ENCODE results near the gene SAMD11.

DNA sequence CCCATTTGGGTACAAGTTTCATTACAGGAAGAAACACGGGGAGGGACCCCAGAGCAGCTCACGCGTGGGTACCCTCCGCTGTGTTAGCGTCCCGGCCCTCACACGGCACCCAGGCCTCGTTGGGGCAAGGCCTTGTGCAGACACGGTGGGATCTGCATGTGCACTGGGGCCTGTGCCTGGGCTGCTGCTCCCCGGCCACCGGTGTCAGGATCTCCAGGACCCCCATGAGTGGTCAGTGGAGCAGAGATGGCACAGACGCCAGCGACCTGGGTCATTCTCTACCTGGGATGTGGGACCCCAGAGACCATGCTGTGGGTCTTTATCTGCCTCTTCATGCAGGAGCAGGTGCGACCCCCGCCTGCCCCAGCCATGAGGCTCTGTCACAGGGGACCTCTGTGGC is 5.4 kb upstream of the SAMD11 start:
- TF ChIP-seq, protein P1, sequence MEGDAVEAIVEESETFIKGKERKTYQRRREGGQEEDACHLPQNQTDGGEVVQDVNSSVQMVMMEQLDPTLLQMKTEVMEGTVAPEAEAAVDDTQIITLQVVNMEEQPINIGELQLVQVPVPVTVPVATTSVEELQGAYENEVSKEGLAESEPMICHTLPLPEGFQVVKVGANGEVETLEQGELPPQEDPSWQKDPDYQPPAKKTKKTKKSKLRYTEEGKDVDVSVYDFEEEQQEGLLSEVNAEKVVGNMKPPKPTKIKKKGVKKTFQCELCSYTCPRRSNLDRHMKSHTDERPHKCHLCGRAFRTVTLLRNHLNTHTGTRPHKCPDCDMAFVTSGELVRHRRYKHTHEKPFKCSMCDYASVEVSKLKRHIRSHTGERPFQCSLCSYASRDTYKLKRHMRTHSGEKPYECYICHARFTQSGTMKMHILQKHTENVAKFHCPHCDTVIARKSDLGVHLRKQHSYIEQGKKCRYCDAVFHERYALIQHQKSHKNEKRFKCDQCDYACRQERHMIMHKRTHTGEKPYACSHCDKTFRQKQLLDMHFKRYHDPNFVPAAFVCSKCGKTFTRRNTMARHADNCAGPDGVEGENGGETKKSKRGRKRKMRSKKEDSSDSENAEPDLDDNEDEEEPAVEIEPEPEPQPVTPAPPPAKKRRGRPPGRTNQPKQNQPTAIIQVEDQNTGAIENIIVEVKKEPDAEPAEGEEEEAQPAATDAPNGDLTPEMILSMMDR (IDR thresholded peaks at IDR 0.05; ENCODE audit: poor library complexity, severe bottlenecking) = no peak
- TF ChIP-seq MXI1 (conservative IDR thresholded peaks at IDR 0.05; ENCODE audit: poor library complexity, severe bottlenecking) (no peak), POLR2AphosphoS5 (IDR thresholded peaks at IDR 0.05) (no peak), RAD21 (conservative IDR thresholded peaks at IDR 0.05) (no peak), EP300 (conservative IDR thresholded peaks at IDR 0.05; ENCODE audit: poor library complexity, severe bottlenecking) (no peak), EZH2 (IDR thresholded peaks at IDR 0.05; ENCODE audit: borderline replicate concordance, insufficient read depth, low read length, poor library complexity, severe bottlenecking) (no peak), TAF1 (IDR thresholded peaks at IDR 0.05; ENCODE audit: low read depth) (no peak), SMC3 (conservative IDR thresholded peaks at IDR 0.05; ENCODE audit: poor library complexity) (no peak)
- TF ChIP-seq, protein P2, sequence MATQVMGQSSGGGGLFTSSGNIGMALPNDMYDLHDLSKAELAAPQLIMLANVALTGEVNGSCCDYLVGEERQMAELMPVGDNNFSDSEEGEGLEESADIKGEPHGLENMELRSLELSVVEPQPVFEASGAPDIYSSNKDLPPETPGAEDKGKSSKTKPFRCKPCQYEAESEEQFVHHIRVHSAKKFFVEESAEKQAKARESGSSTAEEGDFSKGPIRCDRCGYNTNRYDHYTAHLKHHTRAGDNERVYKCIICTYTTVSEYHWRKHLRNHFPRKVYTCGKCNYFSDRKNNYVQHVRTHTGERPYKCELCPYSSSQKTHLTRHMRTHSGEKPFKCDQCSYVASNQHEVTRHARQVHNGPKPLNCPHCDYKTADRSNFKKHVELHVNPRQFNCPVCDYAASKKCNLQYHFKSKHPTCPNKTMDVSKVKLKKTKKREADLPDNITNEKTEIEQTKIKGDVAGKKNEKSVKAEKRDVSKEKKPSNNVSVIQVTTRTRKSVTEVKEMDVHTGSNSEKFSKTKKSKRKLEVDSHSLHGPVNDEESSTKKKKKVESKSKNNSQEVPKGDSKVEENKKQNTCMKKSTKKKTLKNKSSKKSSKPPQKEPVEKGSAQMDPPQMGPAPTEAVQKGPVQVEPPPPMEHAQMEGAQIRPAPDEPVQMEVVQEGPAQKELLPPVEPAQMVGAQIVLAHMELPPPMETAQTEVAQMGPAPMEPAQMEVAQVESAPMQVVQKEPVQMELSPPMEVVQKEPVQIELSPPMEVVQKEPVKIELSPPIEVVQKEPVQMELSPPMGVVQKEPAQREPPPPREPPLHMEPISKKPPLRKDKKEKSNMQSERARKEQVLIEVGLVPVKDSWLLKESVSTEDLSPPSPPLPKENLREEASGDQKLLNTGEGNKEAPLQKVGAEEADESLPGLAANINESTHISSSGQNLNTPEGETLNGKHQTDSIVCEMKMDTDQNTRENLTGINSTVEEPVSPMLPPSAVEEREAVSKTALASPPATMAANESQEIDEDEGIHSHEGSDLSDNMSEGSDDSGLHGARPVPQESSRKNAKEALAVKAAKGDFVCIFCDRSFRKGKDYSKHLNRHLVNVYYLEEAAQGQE (IDR thresholded peaks at IDR 0.05; ENCODE audit: borderline replicate concordance) = no peak

Measured in neural cell (in vitro differentiated cells).